NCI-H1694 (cell line): ENCODE data around the gene CPN1.

ENCODE experiments used
- DNase-seq: peaks from one replicate; lab custom pipeline; 2025; lab: John Stamatoyannopoulos, UW

Gene CPN1

GRCh38 chr10:100076750-100077149, 4.9 kb downstream of the CPN1 start:
- DNase-seq = no peak

DNA sequence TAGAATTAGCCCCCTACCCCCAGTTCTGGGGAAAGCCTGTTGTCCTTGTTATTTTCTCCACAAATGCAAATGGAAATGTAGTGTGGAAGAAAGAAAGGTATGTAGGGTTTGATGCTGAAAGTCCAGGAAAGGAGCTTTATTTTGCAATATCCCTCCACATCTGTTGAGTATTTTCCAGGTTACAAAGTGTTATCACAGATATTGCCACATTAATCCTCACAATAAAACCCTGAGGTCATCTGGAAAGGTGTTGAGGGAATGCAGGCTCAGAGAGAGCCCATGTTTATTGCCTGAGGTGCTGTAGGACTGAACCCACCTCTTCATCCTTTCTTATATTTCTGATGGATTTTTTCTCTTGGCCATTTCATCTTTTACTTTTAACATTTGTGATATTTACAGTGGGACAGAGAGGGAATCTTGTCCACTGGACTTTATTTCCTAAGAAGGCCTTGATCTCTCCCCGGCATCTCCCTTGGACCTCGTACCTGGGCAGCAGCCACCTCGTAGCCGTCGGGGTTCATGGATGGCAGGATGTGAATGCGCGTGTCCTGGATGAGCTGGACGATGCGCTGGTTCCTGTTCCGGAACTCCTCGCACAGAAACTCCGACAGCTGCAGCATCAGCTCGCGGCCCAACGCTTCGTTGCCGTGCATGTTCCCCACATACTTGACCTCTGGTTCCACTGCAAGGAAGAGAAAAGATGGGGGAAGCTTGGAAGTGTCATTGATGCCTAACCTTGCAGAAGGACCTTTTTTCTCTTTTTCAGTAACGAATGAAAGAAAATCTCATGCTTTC, 6.0 kb downstream of the CPN1 start:
- no peak for DNase-seq

DNA sequence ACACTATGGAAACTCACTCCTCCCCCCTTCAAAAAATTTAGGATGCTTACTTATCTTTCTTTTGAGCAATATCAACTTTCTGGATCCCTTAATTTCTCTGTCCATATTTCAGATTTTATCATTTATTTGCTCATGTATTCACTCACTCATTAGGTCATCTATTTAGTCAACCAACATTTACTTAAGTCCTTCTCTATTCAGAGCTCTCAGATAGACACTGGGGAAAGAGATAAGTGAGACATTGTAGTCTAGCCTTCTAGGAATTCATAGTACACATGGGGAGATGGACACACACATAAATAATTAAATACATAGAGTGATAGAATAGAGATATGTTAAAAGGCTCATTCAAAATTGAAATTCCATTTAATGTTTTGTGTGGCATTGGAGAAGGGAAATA, 9.2 kb downstream of the CPN1 start:
- DNase-seq = no peak

GRCh38 chr10:100071529-100071928, 10.1 kb downstream of the CPN1 start:
- DNase-seq = no peak

- DNase-seq = no peak
Observed at GRCh38 chr10:100067466-100067865, 14.2 kb downstream of the CPN1 start.

- no peak for DNase-seq
Observed at GRCh38 chr10:100065084-100065660, 16.5 kb downstream of the CPN1 start.

DNA sequence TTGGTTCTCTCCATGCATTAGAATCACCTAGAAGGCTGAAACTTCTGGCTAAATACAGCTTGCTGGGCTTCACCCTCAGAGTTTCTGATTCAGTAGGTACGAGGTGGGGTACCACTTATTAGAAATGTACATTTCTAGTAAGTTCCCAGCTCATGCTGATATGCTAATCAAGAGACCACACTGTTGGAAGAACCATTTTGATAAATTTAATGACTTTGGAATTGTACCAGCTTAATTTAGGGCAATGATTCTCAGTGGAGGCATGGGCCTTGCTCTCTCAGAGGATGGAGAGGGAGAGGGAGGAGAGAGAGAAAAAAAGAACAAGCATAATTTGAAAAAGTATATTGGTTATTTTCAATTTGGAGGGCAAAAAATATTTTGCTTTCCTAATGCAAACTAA, 20.3 kb downstream of the CPN1 start:
- DNase-seq = no peak

GRCh38 chr10:100057948-100058347, 23.7 kb downstream of the CPN1 start:
- no peak for DNase-seq

GRCh38 chr10:100053686-100054460, 27.8 kb downstream of the CPN1 start:
- DNase-seq = no peak

DNA sequence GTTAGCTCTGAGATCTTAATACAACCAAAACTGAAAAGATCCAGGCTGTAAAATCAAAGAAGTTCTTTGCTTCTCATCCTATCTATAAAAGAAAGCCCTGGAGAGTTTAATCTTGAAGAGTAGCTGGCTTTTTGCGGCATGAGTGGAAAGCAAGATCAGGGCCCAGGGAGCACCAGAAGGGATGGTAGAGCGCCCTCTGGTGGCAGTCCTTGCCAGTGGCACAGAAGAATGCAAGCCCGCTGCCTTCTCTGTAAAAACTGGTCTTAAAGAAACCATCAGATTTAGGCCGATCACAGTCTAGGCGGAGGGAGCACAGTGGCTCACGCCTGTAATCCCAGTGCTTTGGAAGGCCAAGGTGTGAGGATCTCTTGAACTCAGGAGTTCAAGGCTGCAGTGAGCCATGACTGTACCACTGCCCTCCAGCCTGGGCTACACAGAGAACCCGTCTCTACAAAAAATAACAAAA, 35.6 kb downstream of the CPN1 start:
- peak; percentile 57 for DNase-seq

GRCh38 chr10:100045592-100045991, 36.1 kb downstream of the CPN1 start:
- DNase-seq = no peak

- DNase-seq = no peak
Observed at GRCh38 chr10:100043796-100044195, 37.9 kb downstream of the CPN1 start.

DNA sequence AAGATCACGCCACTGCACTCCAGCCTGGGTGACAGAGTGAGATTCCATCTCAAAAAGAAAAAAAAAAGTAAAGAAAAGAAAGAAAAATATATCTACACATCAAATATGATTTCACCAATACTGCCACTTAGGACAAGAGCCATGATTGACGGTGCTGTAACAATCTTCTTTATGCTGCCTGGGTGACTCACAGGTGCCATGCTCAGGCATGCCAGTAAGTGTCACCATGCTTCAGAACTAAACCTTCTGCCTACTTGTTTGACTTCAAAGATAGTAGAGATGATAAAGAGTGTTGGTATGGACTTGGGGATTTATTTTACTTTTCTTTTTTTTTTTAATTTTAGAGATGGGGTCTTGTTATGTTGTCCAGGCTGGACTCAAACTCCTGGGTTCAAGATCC, 38.3 kb downstream of the CPN1 start:
- no peak for DNase-seq

- DNase-seq = no peak
Observed at GRCh38 chr10:100041306-100042002, 40.2 kb downstream of the CPN1 start.

DNA sequence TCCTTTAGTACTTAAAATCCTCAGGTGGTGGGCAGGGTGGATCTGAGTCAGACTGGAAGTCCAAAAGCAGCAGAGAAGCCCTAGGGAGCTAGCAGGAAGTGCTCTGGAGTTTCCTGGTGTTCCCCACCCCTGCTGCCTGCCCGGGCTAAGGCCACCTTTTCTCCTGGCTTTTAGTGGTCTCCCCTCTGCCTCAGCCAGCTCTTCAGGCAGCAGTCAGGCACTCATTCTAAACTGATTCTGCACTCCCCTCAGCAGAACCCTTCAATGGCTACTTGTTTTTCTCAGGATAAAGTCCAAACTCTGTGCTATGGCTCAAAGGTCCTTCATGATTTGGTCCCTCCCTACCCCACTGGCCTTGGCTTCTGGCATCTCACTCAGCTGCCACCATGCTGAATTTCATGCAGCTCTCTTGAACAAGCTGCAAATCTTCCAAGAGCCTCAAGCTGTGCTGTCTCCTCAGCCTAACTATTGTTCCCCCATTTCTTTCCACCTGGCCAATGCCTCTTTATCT, 43.1 kb downstream of the CPN1 start:
- DNase-seq = no peak

DNA sequence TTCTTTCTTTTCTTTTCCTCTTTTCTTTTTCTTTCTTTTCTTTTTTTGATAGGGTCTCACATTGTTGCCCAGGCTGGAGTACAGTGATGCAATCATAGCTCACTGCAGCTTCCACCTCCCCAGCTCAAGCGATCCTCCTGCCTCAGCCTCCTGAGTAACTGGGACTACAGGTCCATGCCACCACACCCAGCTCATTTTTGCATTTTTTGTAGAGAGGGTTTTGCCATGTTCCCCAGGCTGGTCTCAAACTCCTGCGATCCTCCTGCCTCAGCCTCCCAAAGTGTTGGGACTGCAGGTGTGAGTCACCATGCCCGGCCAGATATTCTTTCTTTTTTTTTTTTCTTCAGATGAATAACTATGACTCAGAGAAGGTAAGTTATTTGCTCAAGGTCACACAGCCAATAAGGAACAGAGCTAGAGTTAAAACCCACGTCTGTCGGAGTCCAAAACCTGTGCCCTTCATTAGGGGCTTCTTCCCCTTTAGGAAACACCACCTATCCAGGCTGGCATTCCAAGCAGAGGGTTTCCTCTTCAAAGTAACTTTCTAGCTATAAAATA, 43.8 kb downstream of the CPN1 start:
- no peak for DNase-seq

- no peak for DNase-seq
Observed at GRCh38 chr10:100036850-100037249, 44.8 kb downstream of the CPN1 start.

GRCh38 chr10:100033766-100034418, 47.8 kb downstream of the CPN1 start:
- no peak for DNase-seq

DNA sequence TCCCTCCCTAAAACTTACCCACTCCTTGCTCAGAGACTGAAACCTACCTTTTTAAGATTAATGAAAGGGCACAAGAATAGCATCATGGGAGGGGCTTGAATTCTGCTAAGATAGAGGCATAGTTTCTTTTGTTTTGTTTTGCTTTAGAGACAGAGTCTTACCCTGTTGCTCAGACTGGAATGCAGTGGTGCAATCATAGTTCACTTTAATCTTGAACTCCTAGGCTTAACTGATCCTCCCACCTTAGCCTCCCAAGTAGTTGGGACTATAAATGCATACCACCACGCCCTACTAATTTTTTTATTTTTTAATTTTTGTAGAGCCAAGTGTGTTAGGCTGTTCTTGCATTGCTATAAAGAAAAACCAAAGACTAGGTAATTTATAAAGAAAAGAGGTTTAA, 54.3 kb downstream of the CPN1 start:
- no peak for DNase-seq

- peak; percentile 51 for DNase-seq
Observed at GRCh38 chr10:100025576-100025975, 56.1 kb downstream of the CPN1 start.

- DNase-seq = no peak
Observed at GRCh38 chr10:100024748-100025147, 56.9 kb downstream of the CPN1 start.
